Activated naive CD8-positive, alpha-beta T cell treated with anti-CD3 and anti-CD28 coated beads, Interleukin-2, amount 50 U/mL, for 24 hours (primary cell): ENCODE results near the gene GAB2.

ENCODE experiments used
- ATAC-seq: fragments of 150-1000 bp; cut with Tn5 transposase; one replicate; pipeline ENCODE4 v1.10.0; 2021
- DNase-seq: peaks from one replicate; pipeline ENCODE4 v3.0.0; 2021
- H3K27ac Mint-ChIP-seq: one replicate; pipeline ENCODE4 v1.8.0; 2021; ENCODE audit warnings: mild to moderate bottlenecking, mixed read lengths
- H3K27me3 Mint-ChIP-seq: one replicate; pipeline ENCODE4 v1.8.0; 2021; ENCODE audit warnings: mixed read lengths
- H3K36me3 Mint-ChIP-seq: one replicate; pipeline ENCODE4 v1.8.0; 2021; ENCODE audit warnings: low read depth, mixed read lengths
- H3K4me1 Mint-ChIP-seq: one replicate; pipeline ENCODE4 v1.8.0; 2021; ENCODE audit warnings: mixed read lengths
- H3K4me3 Mint-ChIP-seq: one replicate; pipeline ENCODE4 v1.8.0; 2021; ENCODE audit warnings: mild to moderate bottlenecking, moderate library complexity, mixed read lengths
- H3K9me3 Mint-ChIP-seq: one replicate; pipeline ENCODE4 v1.8.0; 2021; ENCODE audit warnings: mixed read lengths

GAB2 gene

GRCh38 chr11:78192911-78193351 is 224.7 kb downstream of the GAB2 start:
- no peaks in the 10 kb centered on the region for H3K36me3 Mint-ChIP-seq
- no peak for DNase-seq
- no peak overlapping the region for H3K4me3 Mint-ChIP-seq
- ATAC-seq = no peak
- H3K4me1 Mint-ChIP-seq = peaks cover 44% of the 10 kb centered on the region
- H3K9me3 Mint-ChIP-seq = no peaks in the 10 kb centered on the region
- peak overlapping the region; percentile 49 for H3K27ac Mint-ChIP-seq
- no peaks in the 10 kb centered on the region for H3K27me3 Mint-ChIP-seq

DNA sequence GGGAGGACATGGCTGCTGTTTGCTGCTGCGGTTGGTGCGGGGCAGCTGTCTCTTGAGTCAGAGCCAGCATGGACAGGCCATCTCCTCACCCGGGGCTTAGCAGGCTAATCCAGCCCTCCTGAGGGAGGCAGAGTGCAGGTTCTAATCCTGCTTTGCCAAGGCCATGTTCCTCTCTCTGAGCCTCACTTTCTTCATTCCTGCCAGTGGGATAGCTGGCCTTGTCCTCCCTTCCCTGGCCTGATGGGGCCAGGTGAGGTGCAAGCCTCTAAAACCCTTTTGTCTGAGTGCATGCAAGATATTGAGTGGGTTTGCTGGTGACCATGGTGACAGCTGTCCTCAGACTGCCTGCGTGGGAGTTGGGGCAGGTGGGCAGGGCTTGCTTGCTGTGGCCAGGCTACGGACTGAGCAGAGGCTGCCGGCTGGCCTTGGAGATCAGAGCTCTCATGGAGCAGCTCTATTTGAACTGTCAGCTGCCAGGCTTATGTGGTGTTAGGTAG is 225.3 kb downstream of the GAB2 start:
- H3K27ac Mint-ChIP-seq = no peak overlapping the region
- ATAC-seq (no peak), DNase-seq (no peak)
- H3K9me3 Mint-ChIP-seq = no peaks in the 10 kb centered on the region
- no peaks in the 10 kb centered on the region for H3K27me3 Mint-ChIP-seq
- H3K4me3 Mint-ChIP-seq = no peak overlapping the region
- H3K36me3 Mint-ChIP-seq = no peaks in the 10 kb centered on the region
- peaks cover 50% of the 10 kb centered on the region for H3K4me1 Mint-ChIP-seq

DNA sequence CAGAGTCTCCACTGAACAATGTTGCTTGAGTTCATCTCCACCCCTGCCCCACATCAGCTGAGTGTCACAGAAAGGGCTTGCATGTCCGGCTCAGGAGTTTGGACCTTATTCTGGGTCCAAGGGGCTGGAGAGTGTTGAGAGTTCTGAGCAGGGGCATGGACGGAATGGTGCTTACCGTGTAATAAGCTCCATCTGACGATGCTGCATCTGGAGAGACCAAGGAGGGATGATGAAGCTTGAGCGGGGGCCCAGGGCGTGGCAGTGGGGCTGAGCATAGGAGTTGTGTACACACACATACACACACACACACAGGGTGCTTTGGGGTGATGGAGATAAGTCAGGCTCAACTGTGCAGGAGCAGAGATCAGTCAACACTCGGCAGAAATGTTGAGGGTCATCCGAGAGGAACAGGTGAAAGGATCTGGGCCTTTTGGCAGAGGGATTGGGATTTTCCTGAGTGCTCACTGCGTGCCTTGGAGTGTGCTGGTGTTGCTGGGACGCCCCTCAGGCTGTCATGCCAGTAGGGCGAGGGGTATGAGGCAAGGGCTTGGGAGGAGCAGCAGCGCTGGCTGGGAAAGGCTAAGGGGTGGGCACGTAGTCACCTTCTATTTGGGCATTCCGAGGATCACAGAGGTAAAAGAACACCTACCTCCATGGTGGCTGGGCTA is 226.6 kb downstream of the GAB2 start:
- DNase-seq (no peak), ATAC-seq (no peak)
- peaks cover 63% of the 10 kb centered on the region for H3K4me1 Mint-ChIP-seq
- no peaks in the 10 kb centered on the region for H3K27me3 Mint-ChIP-seq
- H3K9me3 Mint-ChIP-seq = no peaks in the 10 kb centered on the region
- H3K4me3 Mint-ChIP-seq = no peak overlapping the region
- H3K36me3 Mint-ChIP-seq = no peaks in the 10 kb centered on the region
- H3K27ac Mint-ChIP-seq = no peak overlapping the region

- H3K36me3 Mint-ChIP-seq = no peaks in the 10 kb centered on the region
- H3K27ac Mint-ChIP-seq = peak overlapping the region; percentile 10
- H3K27me3 Mint-ChIP-seq = no peaks in the 10 kb centered on the region
- no peak overlapping the region for H3K4me3 Mint-ChIP-seq
- H3K9me3 Mint-ChIP-seq = no peaks in the 10 kb centered on the region
- no peak for ATAC-seq
- peaks cover 69% of the 10 kb centered on the region for H3K4me1 Mint-ChIP-seq
- DNase-seq = no peak
Measured at GRCh38 chr11:78190374-78190773, 227.2 kb downstream of the GAB2 start.

- no peaks in the 10 kb centered on the region for H3K27me3 Mint-ChIP-seq
Measured at GRCh38 chr11:78189851-78190250, 227.8 kb downstream of the GAB2 start.

GRCh38 chr11:78189174-78189724 is 228.4 kb downstream of the GAB2 start:
- H3K4me3 Mint-ChIP-seq = peak overlapping the region; percentile 93
- DNase-seq (no peak), ATAC-seq (no peak)
- no peaks in the 10 kb centered on the region for H3K36me3 Mint-ChIP-seq
- peaks cover 63% of the 10 kb centered on the region for H3K4me1 Mint-ChIP-seq
- H3K27ac Mint-ChIP-seq = peak overlapping the region; percentile 70
- no peaks in the 10 kb centered on the region for H3K27me3 Mint-ChIP-seq
- H3K9me3 Mint-ChIP-seq = no peaks in the 10 kb centered on the region

More at GRCh38 chr11:78189851-78190250, 227.8 kb downstream of the GAB2 start:
- ATAC-seq (no peak), DNase-seq (no peak)
- Mint-ChIP-seq H3K9me3 (no peaks in the 10 kb centered on the region), H3K4me1 (peaks cover 68% of the 10 kb centered on the region), H3K4me3 (peak overlapping the region; percentile 93), H3K36me3 (no peaks in the 10 kb centered on the region), H3K27ac (peak overlapping the region; percentile 70)

GRCh38 chr11:78188286-78189173 is 229.1 kb downstream of the GAB2 start, which contains the start of the genes KCTD21 and USP35:
Gene KCTD21 (minus strand): TSS chr11:78188626. CDS start chr11:78174554, 14,072 bp downstream.
Gene USP35 (plus strand): TSS chr11:78188919. CDS start chr11:78196246, 7,327 bp downstream.
- ATAC-seq (peak; percentile 91), DNase-seq (peak; percentile 92)
- no peaks in the 10 kb centered on the region for H3K27me3 Mint-ChIP-seq
- no peaks in the 10 kb centered on the region for H3K9me3 Mint-ChIP-seq
- H3K4me1 Mint-ChIP-seq = peaks cover 60% of the 10 kb centered on the region
- no peaks in the 10 kb centered on the region for H3K36me3 Mint-ChIP-seq
- peak within 1 kb of the TSS; percentile 93 for H3K4me3 Mint-ChIP-seq
- peak within 1 kb of the TSS; percentile 95 for H3K27ac Mint-ChIP-seq

GRCh38 chr11:78187366-78188285 is 230.0 kb downstream of the GAB2 start:
- Mint-ChIP-seq H3K27ac (peak overlapping the region; percentile 95), H3K36me3 (no peaks in the 10 kb centered on the region), H3K4me1 (peaks cover 53% of the 10 kb centered on the region)

DNA sequence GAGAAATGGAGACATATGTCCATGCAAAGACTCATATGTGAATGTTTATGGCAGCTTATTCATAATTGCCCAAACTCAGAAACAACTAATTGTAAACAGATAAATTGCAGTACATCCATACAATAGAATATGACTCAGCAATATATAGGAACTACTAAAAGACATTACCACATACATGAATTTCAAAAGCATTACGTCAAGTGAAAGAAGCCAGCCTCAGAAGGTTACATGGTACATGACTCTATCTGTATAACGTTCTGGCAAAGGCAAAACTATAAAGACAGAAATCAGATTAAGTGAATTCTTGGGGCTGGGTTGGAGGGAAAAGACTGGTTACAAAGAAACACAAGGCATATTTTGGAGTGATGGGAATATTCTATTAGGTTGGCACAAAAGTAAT is 236.4 kb downstream of the GAB2 start:
- no peak for DNase-seq
- ATAC-seq = no peak
- peaks cover 15% of the 10 kb centered on the region for H3K36me3 Mint-ChIP-seq
- H3K27ac Mint-ChIP-seq = no peak overlapping the region
- peaks cover 18% of the 10 kb centered on the region for H3K4me1 Mint-ChIP-seq
- H3K27me3 Mint-ChIP-seq = no peaks in the 10 kb centered on the region
- H3K4me3 Mint-ChIP-seq = no peak overlapping the region
- H3K9me3 Mint-ChIP-seq = peaks cover 7% of the 10 kb centered on the region

More at GRCh38 chr11:78187366-78188285, 230.0 kb downstream of the GAB2 start:
- H3K27me3 Mint-ChIP-seq = no peaks in the 10 kb centered on the region
- H3K9me3 Mint-ChIP-seq = no peaks in the 10 kb centered on the region
- peak; percentile 74 for DNase-seq
- peak; percentile 82 for ATAC-seq
- H3K4me3 Mint-ChIP-seq = peak overlapping the region; percentile 93

GRCh38 chr11:78180751-78181150 is 236.9 kb downstream of the GAB2 start:
- Mint-ChIP-seq H3K36me3 (peaks cover 17% of the 10 kb centered on the region), H3K9me3 (peaks cover 7% of the 10 kb centered on the region), H3K4me1 (peaks cover 14% of the 10 kb centered on the region), H3K4me3 (no peak overlapping the region), H3K27me3 (no peaks in the 10 kb centered on the region), H3K27ac (no peak overlapping the region)
- DNase-seq = no peak
- no peak for ATAC-seq

- no peak for DNase-seq
- Mint-ChIP-seq H3K36me3 (peaks cover 17% of the 10 kb centered on the region), H3K27me3 (no peaks in the 10 kb centered on the region), H3K9me3 (peaks cover 7% of the 10 kb centered on the region), H3K4me1 (peaks cover 9% of the 10 kb centered on the region), H3K4me3 (no peak overlapping the region), H3K27ac (no peak overlapping the region)
- ATAC-seq = no peak
Measured at GRCh38 chr11:78179459-78180071, 238.1 kb downstream of the GAB2 start.

DNA sequence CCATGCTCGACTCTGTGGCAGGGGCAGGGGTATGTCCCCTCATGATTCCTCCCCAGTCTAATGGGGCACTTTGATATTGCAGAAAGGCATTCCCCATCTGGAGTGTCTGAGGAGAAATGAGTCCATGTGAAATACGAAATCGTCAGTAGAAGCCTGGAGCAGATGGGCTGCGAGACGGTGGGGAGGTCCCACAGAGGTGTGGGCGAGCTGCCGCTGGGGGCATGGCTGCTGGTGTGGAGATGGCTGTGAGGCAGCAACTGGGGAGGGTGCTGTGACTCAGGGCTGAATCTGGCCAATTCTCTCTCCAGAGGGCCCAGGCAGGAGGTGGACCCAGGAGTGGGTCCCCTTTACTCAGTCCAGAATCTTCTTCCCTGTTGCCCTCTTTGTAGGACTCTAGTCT is 240.4 kb downstream of the GAB2 start:
- Mint-ChIP-seq H3K36me3 (peaks cover 25% of the 10 kb centered on the region), H3K9me3 (peaks cover 7% of the 10 kb centered on the region)

GRCh38 chr11:78176605-78177141 is 240.9 kb downstream of the GAB2 start:
- no peak overlapping the region for H3K4me3 Mint-ChIP-seq
- no peaks in the 10 kb centered on the region for H3K27me3 Mint-ChIP-seq
- no peak overlapping the region for H3K27ac Mint-ChIP-seq
- peaks cover 9% of the 10 kb centered on the region for H3K4me1 Mint-ChIP-seq
- H3K9me3 Mint-ChIP-seq = peaks cover 7% of the 10 kb centered on the region
- no peak for ATAC-seq
- H3K36me3 Mint-ChIP-seq = peaks cover 25% of the 10 kb centered on the region
- DNase-seq = no peak

More for the DNA sequence above, 240.4 kb downstream of the GAB2 start:
- Mint-ChIP-seq H3K27me3 (no peaks in the 10 kb centered on the region), H3K4me1 (peaks cover 9% of the 10 kb centered on the region), H3K4me3 (no peak overlapping the region), H3K27ac (no peak overlapping the region)
- no peak for ATAC-seq
- DNase-seq = no peak
